Renal pelvis (tissue), 3 donors: ENCODE data around the gene TRIM45. TPM values are rescaled to one million over a fixed set of nuclear protein-coding genes. Genes with fewer than 3 reads are reported as not detected.

ENCODE experiments used
- polyA plus RNA-seq, 3 donors: library from polyadenylated mRNA; unstranded; fragments of 120-200 nt; gene quantifications; one replicate each; pipeline ENCODE4 v1.2.1, GENCODE V29; 2013; ENCODE audit not compliant: insufficient read length in 3 of 3

Gene TRIM45
- polyA plus RNA-seq, 3 donors = 19.6 to 29.3 (median 28.8) TPM

Other genes with a start within 250 kb of the TRIM45 start
- gene PTGFRN, start 211.8 kb downstream of the TRIM45 start, polyA plus RNA-seq = 10 to 100 TPM; 45.3 to 53.3 (median 48.9) TPM
- 1 to 10 TPM; 1.8 to 4.0 (median 2.0) TPM for gene CD101, start 120.0 kb downstream of the TRIM45 start, polyA plus RNA-seq
- gene TTF2, start 61.4 kb downstream of the TRIM45 start, polyA plus RNA-seq = 10 to 100 TPM; 18.8 to 27.2 (median 24.8) TPM
- 10 to 100 TPM; 16.7 to 32.1 (median 25.0) TPM for gene VTCN1, start 89.2 kb upstream of the TRIM45 start, polyA plus RNA-seq
- 10 to 100 TPM; 38.9 to 48.8 (median 43.3) TPM for gene MAN1A2, start 245.7 kb upstream of the TRIM45 start, polyA plus RNA-seq